ENCODE results near the gene STAT1.

Gene STAT1

GRCh38 chr2:191008286-191008685, 5.7 kb downstream of the STAT1 start:
- H3K36me3 ChIP-seq (ENCODE audit: insufficient read depth, low read length) = peaks cover 63% of the 10 kb centered on the region
- TF ChIP-seq EZH2 (IDR thresholded peaks at IDR 0.05; ENCODE audit: borderline replicate concordance, low read length) (no peak), CTCF (IDR thresholded peaks at IDR 0.05; ENCODE audit: low read length) (no peak)

GRCh38 chr2:191006997-191007783, 6.8 kb downstream of the STAT1 start:
- Histone ChIP-seq H2AFZ (ENCODE audit: low read length) (no peak overlapping the region), H3K4me1 (ENCODE audit: insufficient read depth, low read length, severe bottlenecking) (no peaks in the 10 kb centered on the region), H3K79me2 (ENCODE audit: insufficient read depth, low read length) (no peaks in the 10 kb centered on the region), H4K20me1 (ENCODE audit: insufficient read depth, low read length) (no peaks in the 10 kb centered on the region), H3K36me3 (ENCODE audit: insufficient read depth, low read length) (peaks cover 74% of the 10 kb centered on the region), H3K9ac (ENCODE audit: low read length) (no peak overlapping the region), H3K9me2 (ENCODE audit: low read depth, low read length) (no peaks in the 10 kb centered on the region), H3K27me3 (ENCODE audit: insufficient read depth, low read length) (no peaks in the 10 kb centered on the region), H3F3A (ENCODE audit: insufficient read depth, low read length) (no peaks in the 10 kb centered on the region), H3K9me3 (ENCODE audit: low read length) (no peaks in the 10 kb centered on the region), H3K4me2 (ENCODE audit: low read length) (no peak overlapping the region), H3K4me3 (ENCODE audit: low read depth, low read length, poor library complexity, severe bottlenecking) (no peak overlapping the region), H3K27ac (ENCODE audit: low read depth, low read length, poor library complexity, severe bottlenecking) (no peak overlapping the region)
- TF ChIP-seq CTCF (IDR thresholded peaks at IDR 0.05; ENCODE audit: low read length) = no peak
- TF ChIP-seq EZH2 (IDR thresholded peaks at IDR 0.05; ENCODE audit: borderline replicate concordance, low read length) = no peak

More at GRCh38 chr2:191008286-191008685, 5.7 kb downstream of the STAT1 start:
- Histone ChIP-seq H3K27me3 (ENCODE audit: insufficient read depth, low read length) (no peaks in the 10 kb centered on the region), H3F3A (ENCODE audit: insufficient read depth, low read length) (no peaks in the 10 kb centered on the region), H3K4me1 (ENCODE audit: insufficient read depth, low read length, severe bottlenecking) (peaks cover 10% of the 10 kb centered on the region), H2AFZ (ENCODE audit: low read length) (no peak overlapping the region), H3K4me3 (ENCODE audit: low read depth, low read length, poor library complexity, severe bottlenecking) (no peak overlapping the region), H3K9ac (ENCODE audit: low read length) (no peak overlapping the region), H4K20me1 (ENCODE audit: insufficient read depth, low read length) (no peaks in the 10 kb centered on the region), H3K4me2 (ENCODE audit: low read length) (no peak overlapping the region), H3K9me2 (ENCODE audit: low read depth, low read length) (no peaks in the 10 kb centered on the region), H3K9me3 (ENCODE audit: low read length) (no peaks in the 10 kb centered on the region), H3K27ac (ENCODE audit: low read depth, low read length, poor library complexity, severe bottlenecking) (no peak overlapping the region), H3K79me2 (ENCODE audit: insufficient read depth, low read length) (no peaks in the 10 kb centered on the region)

GRCh38 chr2:191006297-191006696, 7.7 kb downstream of the STAT1 start:
- no peaks in the 10 kb centered on the region for H3K27me3 ChIP-seq (ENCODE audit: insufficient read depth, low read length)
- H3K79me2 ChIP-seq (ENCODE audit: insufficient read depth, low read length) = no peaks in the 10 kb centered on the region
- H3K36me3 ChIP-seq (ENCODE audit: insufficient read depth, low read length) = peaks cover 81% of the 10 kb centered on the region
- H3K9ac ChIP-seq (ENCODE audit: low read length) = no peak overlapping the region
- H3F3A ChIP-seq (ENCODE audit: insufficient read depth, low read length) = no peaks in the 10 kb centered on the region
- no peak overlapping the region for H3K4me3 ChIP-seq (ENCODE audit: low read depth, low read length, poor library complexity, severe bottlenecking)
- no peak overlapping the region for H2AFZ ChIP-seq (ENCODE audit: low read length)
- H3K9me3 ChIP-seq (ENCODE audit: low read length) = no peaks in the 10 kb centered on the region
- H3K4me1 ChIP-seq (ENCODE audit: insufficient read depth, low read length, severe bottlenecking) = no peaks in the 10 kb centered on the region
- H3K4me2 ChIP-seq (ENCODE audit: low read length) = no peak overlapping the region
- no peaks in the 10 kb centered on the region for H4K20me1 ChIP-seq (ENCODE audit: insufficient read depth, low read length)
- H3K9me2 ChIP-seq (ENCODE audit: low read depth, low read length) = no peaks in the 10 kb centered on the region
- H3K27ac ChIP-seq (ENCODE audit: low read depth, low read length, poor library complexity, severe bottlenecking) = no peak overlapping the region
- no peak for TF ChIP-seq EZH2 (IDR thresholded peaks at IDR 0.05; ENCODE audit: borderline replicate concordance, low read length)
- no peak for TF ChIP-seq CTCF (IDR thresholded peaks at IDR 0.05; ENCODE audit: low read length)

Measured in OCI-LY1 (cell line).